Upper lobe of left lung (tissue), 6 donors: ENCODE data around the gene GCHFR. TPM values are rescaled to one million over a fixed set of nuclear protein-coding genes. Genes with fewer than 3 reads are reported as not detected.
A peak's percentile ranks its signal among the peaks of the same experiment; 100 is the strongest.

Experiments used
- ATAC-seq, 2 donors: fragments of 200-7000 bp; cut with Tn5 transposase; one replicate each; pipeline ENCODE4 v1.9.1; 2022; ENCODE audit warnings: mild to moderate bottlenecking in 2 of 2, moderate library complexity in 2 of 2; ENCODE audit not compliant: low FRiP score in 2 of 2
- DNase-seq, 2 donors: peaks; one replicate each; pipeline ENCODE4 v3.0.0-alpha.2; 2019 to 2020
- H3K27ac ChIP-seq, 4 donors: fragments of 200-600 bp; sonication (generic); one replicate each; pipeline ENCODE4 v1.5.1; 2016 to 2019
- H3K27me3 ChIP-seq, 4 donors: fragments of 200-600 bp; sonication (generic); one replicate each; pipeline ENCODE4 v1.5.1; 2017 to 2019
- H3K36me3 ChIP-seq, 4 donors: fragments of 200-600 bp; sonication (generic); one replicate each; pipeline ENCODE4 v1.5.1; 2016 to 2019
- H3K4me1 ChIP-seq, 4 donors: fragments of 200-600 bp; sonication (generic); one replicate each; pipeline ENCODE4 v1.5.1; 2018 to 2019
- H3K4me3 ChIP-seq, 4 donors: fragments of 200-600 bp; sonication (generic); one replicate each; pipeline ENCODE4 v1.5.1; 2017 to 2019; ENCODE audit warnings: mild to moderate bottlenecking in 2 of 4, moderate library complexity in 1 of 4
- H3K9me3 ChIP-seq, 4 donors: fragments of 200-600 bp; sonication (generic); one replicate each; pipeline ENCODE4 v1.5.1; 2018 to 2019
- EP300 ChIP-seq, 4 donors: sonication (generic); formaldehyde crosslinking; IDR thresholded peaks; one replicate each; pipeline ENCODE4 v1.5.1; 2017; ENCODE audit warnings: antibody characterized with exemption in 4 of 4, control low read depth in 2 of 4
- POLR2A ChIP-seq, 4 donors: fragments of 450-650 bp; IDR thresholded peaks; one replicate each; pipeline ENCODE4 v1.5.1; 2016 to 2017; ENCODE audit warnings: antibody characterized with exemption in 4 of 4, mild to moderate bottlenecking in 2 of 4
- POLR2AphosphoS5 ChIP-seq, 2 donors: sonication (generic); formaldehyde crosslinking; IDR thresholded peaks; one replicate each; pipeline ENCODE4 v1.5.1; 2017; ENCODE audit warnings: antibody characterized with exemption in 2 of 2
- WGBS, 2 donors: methylation state at CpG; one replicate each; pipeline ENCODE4 v1.1.5; 2017 to 2018; 5-methylcytosine and 5-hydroxymethylcytosine counted together
- total RNA-seq, 6 donors: library from RNA; depleted of rRNA in 4 of 6; stranded (reverse); fragments of >200 nt in 4 of 6; gene quantifications; one replicate each; pipeline versions ENCODE4 v1.1.0 to v1.2.1, GENCODE V29; 2016 to 2021
- TF ChIP-seq, protein P1 (sequence below), 6 experiments: fragments of 450-650 bp in 4 of 6; fragments of 200-600 bp in 2 of 6; sonication (generic) in 2 of 6; IDR thresholded peaks; one replicate each; pipeline ENCODE4 v1.5.1; 2016 to 2019; ENCODE audit warnings: antibody characterized with exemption in 6 of 6
- donor health status: DM: no; HTN: no; CAD: no; lungs with moderate emphysema.
- donor health status: DM: no; HTN: yes; CAD: no; lungs with severe emphysema.

Gene GCHFR
- total RNA-seq, 6 donors from 2014 or later, result 84.9 to 206 (median 105) TPM

DNA sequence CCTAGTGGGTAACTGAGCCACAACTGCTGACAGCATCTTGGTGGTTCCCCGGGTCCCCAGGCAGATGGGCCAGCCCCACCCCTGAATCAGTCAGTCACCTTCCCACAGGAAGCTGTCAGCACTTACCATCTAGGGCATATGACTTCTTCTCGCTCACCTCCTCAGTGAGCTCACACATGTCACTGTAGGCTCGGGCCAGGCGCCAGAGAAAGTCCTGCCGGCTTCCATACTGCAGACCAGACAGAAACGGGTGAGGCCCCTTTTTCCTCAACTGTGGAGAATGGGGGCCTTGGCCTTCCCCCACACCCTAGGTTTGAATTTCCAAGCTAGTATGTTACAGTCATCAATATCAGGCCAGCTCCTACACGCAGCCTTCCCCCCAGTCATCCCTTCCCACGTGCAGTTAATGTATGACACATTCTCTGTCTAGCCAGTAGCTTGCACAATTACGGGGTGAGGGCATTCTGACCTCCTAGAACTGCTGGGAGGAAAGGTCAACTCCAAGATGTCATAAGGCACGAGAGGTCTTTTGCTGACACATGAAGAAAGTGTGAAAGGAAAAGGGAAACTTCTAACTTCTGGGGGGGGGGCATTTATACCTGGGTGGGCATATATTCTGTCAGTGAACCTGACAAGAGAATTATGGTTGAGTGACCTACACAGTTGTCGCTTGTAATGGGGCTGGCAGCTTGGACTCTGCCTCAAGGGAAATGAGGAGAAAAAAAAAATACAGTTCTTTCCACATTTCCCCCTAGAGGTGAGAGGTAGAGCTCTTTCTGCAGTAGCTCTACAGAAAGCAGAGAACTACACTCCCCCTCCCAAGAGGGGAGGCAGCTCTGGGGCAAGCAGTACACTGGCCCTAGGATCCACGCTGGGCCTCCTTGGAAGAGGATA lies 19.7 kb upstream of the GCHFR start:
- H3K27ac ChIP-seq, result peak overlapping the region in 3 of 4 donors; percentile 10 to 50 (median 19)
- no peak overlapping the region for H3K4me3 ChIP-seq
- H3K27me3 ChIP-seq, result no peaks in the 10 kb centered on the region
- DNase-seq (peak in 1 of 2 donors; percentile 46), ATAC-seq (peak in 1 of 2 donors; percentile 56)
- peak; percentile 9 to 14 for TF ChIP-seq POLR2AphosphoS5 (IDR thresholded peaks at IDR 0.05)
- TF ChIP-seq POLR2A (IDR thresholded peaks at IDR 0.05), result no peak
- peak in 1 of 4 donors; percentile 63 for TF ChIP-seq EP300 (IDR thresholded peaks at IDR 0.05)
- H3K36me3 ChIP-seq, result peaks cover 3 to 86% (median 42%) of the 10 kb centered on the region in 4 donors
- H3K9me3 ChIP-seq, result no peaks in the 10 kb centered on the region
- H3K4me1 ChIP-seq, result peaks cover 0 to 7% (median 1%) of the 10 kb centered on the region in 4 donors
- 69 to 74% methylated on average over 11 to 12 of the region's 12 CpGs for WGBS, 2 donors

DNA sequence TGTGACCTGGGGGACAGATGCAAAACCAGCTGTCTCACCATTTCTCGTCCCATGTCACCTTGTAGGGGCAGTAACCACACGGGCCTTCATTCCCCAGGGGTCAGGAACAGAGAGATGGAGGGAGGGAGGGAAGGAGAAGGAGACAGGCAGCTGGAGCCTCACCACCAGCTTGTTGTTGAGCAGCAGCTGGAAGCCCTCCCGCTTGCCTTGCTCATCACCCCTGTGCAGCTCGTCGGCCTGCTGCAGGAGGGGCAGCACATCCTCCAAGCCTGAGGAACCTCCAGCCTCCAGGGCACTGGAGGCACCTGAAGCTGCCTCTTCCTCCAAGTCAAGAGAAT lies 19.1 kb upstream of the GCHFR start:
- H3K36me3 ChIP-seq, result peaks cover 3 to 86% (median 40%) of the 10 kb centered on the region in 4 donors
- no peak overlapping the region for H3K4me3 ChIP-seq
- ATAC-seq (no peak), DNase-seq (no peak)
- no peaks in the 10 kb centered on the region for H3K27me3 ChIP-seq
- peak overlapping the region in 2 of 4 donors; percentile 10 to 47 for H3K27ac ChIP-seq
- TF ChIP-seq, protein P1, sequence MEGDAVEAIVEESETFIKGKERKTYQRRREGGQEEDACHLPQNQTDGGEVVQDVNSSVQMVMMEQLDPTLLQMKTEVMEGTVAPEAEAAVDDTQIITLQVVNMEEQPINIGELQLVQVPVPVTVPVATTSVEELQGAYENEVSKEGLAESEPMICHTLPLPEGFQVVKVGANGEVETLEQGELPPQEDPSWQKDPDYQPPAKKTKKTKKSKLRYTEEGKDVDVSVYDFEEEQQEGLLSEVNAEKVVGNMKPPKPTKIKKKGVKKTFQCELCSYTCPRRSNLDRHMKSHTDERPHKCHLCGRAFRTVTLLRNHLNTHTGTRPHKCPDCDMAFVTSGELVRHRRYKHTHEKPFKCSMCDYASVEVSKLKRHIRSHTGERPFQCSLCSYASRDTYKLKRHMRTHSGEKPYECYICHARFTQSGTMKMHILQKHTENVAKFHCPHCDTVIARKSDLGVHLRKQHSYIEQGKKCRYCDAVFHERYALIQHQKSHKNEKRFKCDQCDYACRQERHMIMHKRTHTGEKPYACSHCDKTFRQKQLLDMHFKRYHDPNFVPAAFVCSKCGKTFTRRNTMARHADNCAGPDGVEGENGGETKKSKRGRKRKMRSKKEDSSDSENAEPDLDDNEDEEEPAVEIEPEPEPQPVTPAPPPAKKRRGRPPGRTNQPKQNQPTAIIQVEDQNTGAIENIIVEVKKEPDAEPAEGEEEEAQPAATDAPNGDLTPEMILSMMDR (IDR thresholded peaks at IDR 0.05), result no peak
- TF ChIP-seq POLR2A (IDR thresholded peaks at IDR 0.05), result no peak
- no peak for TF ChIP-seq EP300 (IDR thresholded peaks at IDR 0.05)
- no peak for TF ChIP-seq POLR2AphosphoS5 (IDR thresholded peaks at IDR 0.05)
- 69 to 79% methylated on average over 5 of the region's 5 CpGs for WGBS, 2 donors
- no peaks in the 10 kb centered on the region for H3K9me3 ChIP-seq
- peaks cover 0 to 7% (median 1%) of the 10 kb centered on the region in 4 donors for H3K4me1 ChIP-seq

DNA sequence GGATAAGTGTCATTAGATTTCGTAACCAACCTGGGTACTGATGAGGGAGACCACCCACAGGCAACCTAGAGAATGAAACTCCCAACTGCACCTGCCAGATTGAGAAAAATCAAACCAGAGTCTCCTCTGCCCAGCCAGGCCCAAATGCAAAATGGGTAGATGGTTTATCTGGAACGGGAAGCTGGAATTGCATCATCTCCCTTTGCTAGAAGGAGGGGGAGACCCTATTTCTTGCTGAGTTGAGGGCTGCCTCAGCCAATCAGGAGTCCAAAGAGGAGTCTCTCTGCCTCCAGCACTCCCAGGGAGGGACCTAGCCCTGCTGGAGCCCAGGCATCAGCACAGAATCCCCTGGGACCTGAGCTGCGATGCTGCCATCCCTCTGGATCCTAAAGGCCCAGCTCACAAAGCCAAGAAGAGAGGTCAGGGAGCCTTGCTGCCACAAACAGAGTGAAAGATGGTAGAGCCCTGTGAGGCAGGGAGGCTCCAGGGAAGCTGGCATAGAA lies 16.9 kb upstream of the GCHFR start:
- Histone ChIP-seq H3K4me1 (peaks cover 0 to 7% (median 1%) of the 10 kb centered on the region in 4 donors), H3K4me3 (no peak overlapping the region), H3K36me3 (peaks cover 6 to 89% (median 44%) of the 10 kb centered on the region in 4 donors), H3K27me3 (no peaks in the 10 kb centered on the region), H3K27ac (peak overlapping the region in 1 of 4 donors; percentile 48), H3K9me3 (no peaks in the 10 kb centered on the region)
- TF ChIP-seq EP300 (IDR thresholded peaks at IDR 0.05) (no peak), POLR2A (IDR thresholded peaks at IDR 0.05) (no peak), POLR2AphosphoS5 (IDR thresholded peaks at IDR 0.05) (no peak)
- TF ChIP-seq, protein P1 (IDR thresholded peaks at IDR 0.05), result no peak
- DNase-seq, result peak in 1 of 2 donors; percentile 30
- peak; percentile 25 to 35 for ATAC-seq
- 68 to 76% methylated on average over 3 of the region's 3 CpGs for WGBS, 2 donors

DNA sequence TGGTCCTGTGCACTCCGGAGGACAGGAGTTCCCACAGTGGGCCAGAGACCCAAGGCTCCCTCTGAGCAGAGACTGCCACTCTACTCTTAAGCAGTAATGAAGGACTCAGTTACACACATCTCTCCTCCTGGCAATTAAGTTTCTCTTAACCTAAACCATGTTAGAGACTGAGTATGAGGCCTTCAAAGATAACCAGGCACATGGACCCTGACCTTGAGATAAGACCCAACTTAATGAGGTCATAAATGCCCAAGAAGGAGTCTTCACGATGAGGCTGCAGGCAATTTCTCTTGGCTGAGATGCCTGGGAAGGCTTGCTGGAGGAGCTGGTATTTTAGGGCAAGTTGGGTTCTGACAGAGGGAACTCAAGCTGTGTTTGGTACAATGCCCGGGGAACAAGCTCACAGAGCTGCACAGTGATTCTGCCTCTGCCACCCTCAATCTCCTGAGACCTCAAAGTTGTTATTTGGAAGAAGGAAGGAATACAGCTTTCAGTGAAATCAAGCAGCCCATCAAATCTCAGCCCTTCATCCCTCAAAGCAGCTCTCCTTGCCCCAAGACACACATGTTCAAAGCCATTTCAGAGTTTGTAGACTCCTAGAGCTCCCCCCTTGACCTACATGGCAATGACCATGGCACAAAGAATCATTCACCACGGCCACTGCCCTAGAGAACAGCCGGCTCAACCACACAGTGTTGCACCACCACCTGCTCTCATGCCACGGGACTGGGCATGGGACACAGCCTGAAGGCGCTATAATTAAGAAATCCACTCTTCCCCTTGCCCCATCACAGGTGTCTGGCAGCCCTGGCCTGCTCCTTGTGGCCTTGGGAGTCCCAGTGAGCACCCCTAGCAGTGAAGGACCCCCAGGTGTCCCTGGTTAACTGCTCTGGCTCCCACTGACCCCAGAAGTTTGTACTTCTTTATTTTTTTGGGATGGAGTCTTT lies 15.9 kb upstream of the GCHFR start:
- Histone ChIP-seq H3K4me1 (peaks cover under 1 to 7% (median 4%) of the 10 kb centered on the region in 4 donors), H3K4me3 (no peak overlapping the region), H3K36me3 (peaks cover 6 to 83% (median 42%) of the 10 kb centered on the region in 4 donors), H3K27me3 (no peaks in the 10 kb centered on the region), H3K27ac (peak overlapping the region in 2 of 4 donors; percentile 0 to 48), H3K9me3 (no peaks in the 10 kb centered on the region)
- 72 to 73% methylated on average over 6 to 7 of the region's 7 CpGs for WGBS, 2 donors
- peak in 1 of 4 donors; percentile 16 for TF ChIP-seq POLR2A (IDR thresholded peaks at IDR 0.05)
- TF ChIP-seq EP300 (IDR thresholded peaks at IDR 0.05), result peak in 1 of 4 donors; percentile 75
- no peak for TF ChIP-seq POLR2AphosphoS5 (IDR thresholded peaks at IDR 0.05)
- TF ChIP-seq, protein P1 (IDR thresholded peaks at IDR 0.05), result no peak
- ATAC-seq (peak; percentile 26 to 59), DNase-seq (peak in 1 of 2 donors; percentile 57)
